GM08714 (cell line): ENCODE results near the gene THADA.

Source experiments
- H3K4me3 ChIP-seq: fragments of 200-500 bp; sonication (Bioruptor generic); 2 replicates; pipeline ENCODE4 v1.5.1; 2014; ENCODE audit warnings: mild to moderate bottlenecking, low read length, inconsistent platforms
- ZNF274 ChIP-seq: IDR thresholded peaks from 2 replicates; pipeline ENCODE4 v1.6.1; 2012; ENCODE audit warnings: mild to moderate bottlenecking, low read depth, low read length

The THADA gene

GRCh38 chr2:43513796-43514195 is 82.0 kb downstream of the THADA start:
- H3K4me3 ChIP-seq, result no peak overlapping the region
- no peak for TF ChIP-seq ZNF274

- H3K4me3 ChIP-seq, result no peak overlapping the region
- TF ChIP-seq ZNF274, result no peak
These were observed 82.6 kb downstream of the THADA start for GRCh38 chr2:43513216-43513615.

GRCh38 chr2:43511199-43511598 is 84.6 kb downstream of the THADA start:
- no peak for TF ChIP-seq ZNF274
- no peak overlapping the region for H3K4me3 ChIP-seq

- no peak overlapping the region for H3K4me3 ChIP-seq
- no peak for TF ChIP-seq ZNF274
These were observed 86.0 kb downstream of the THADA start for GRCh38 chr2:43509886-43510285.

- no peak for TF ChIP-seq ZNF274
- H3K4me3 ChIP-seq, result no peak overlapping the region
These were observed 87.6 kb downstream of the THADA start for GRCh38 chr2:43508209-43508608.

- no peak overlapping the region for H3K4me3 ChIP-seq
- TF ChIP-seq ZNF274, result no peak
These were observed 88.7 kb downstream of the THADA start for GRCh38 chr2:43507137-43507536.

GRCh38 chr2:43495727-43496126 is 100.1 kb downstream of the THADA start:
- no peak overlapping the region for H3K4me3 ChIP-seq
- TF ChIP-seq ZNF274, result no peak

GRCh38 chr2:43493954-43494353 is 101.9 kb downstream of the THADA start:
- no peak for TF ChIP-seq ZNF274
- no peak overlapping the region for H3K4me3 ChIP-seq

- no peak overlapping the region for H3K4me3 ChIP-seq
- TF ChIP-seq ZNF274, result no peak
These were observed 104.7 kb downstream of the THADA start for GRCh38 chr2:43491065-43491639.

GRCh38 chr2:43490252-43490786 is 105.5 kb downstream of the THADA start:
- H3K4me3 ChIP-seq, result no peak overlapping the region
- TF ChIP-seq ZNF274, result no peak

GRCh38 chr2:43488737-43489136 is 107.1 kb downstream of the THADA start:
- H3K4me3 ChIP-seq, result no peak overlapping the region
- TF ChIP-seq ZNF274, result no peak

- H3K4me3 ChIP-seq, result no peak overlapping the region
- no peak for TF ChIP-seq ZNF274
These were observed 109.2 kb downstream of the THADA start for GRCh38 chr2:43486603-43487002.

GRCh38 chr2:43484323-43484930 is 111.4 kb downstream of the THADA start:
- H3K4me3 ChIP-seq, result no peak overlapping the region

GRCh38 chr2:43482961-43483360 is 112.9 kb downstream of the THADA start:
- H3K4me3 ChIP-seq, result no peak overlapping the region
- no peak for TF ChIP-seq ZNF274

More at GRCh38 chr2:43484323-43484930, 111.4 kb downstream of the THADA start:
- no peak for TF ChIP-seq ZNF274

- no peak overlapping the region for H3K4me3 ChIP-seq
- TF ChIP-seq ZNF274, result no peak
These were observed 113.8 kb downstream of the THADA start for GRCh38 chr2:43481927-43482542.
